HG03025 (cell line): ENCODE results near the gene PI4KA.
"Not testable (repeated sequence)": the region's sequence is repeated elsewhere in the genome, so short reads cannot be mapped to it uniquely, and the experiment has no call there.

Experiments used
- ATAC-seq: cut with Tn5 transposase; IDR thresholded peaks from one replicate; pipeline ENCODE4 v1.9.1; 2021; ENCODE audit warnings: mild to moderate bottlenecking, moderate library complexity; ENCODE audit not compliant: unreplicated experiment, low FRiP score

The PI4KA gene

GRCh38 chr22:20858615-20859416 lies at the start of gene PI4KA, which contains the start of gene SNAP29:
TSS of gene PI4KA (minus strand) at chr22:20858811. CDS start at chr22:20858725, 86 bp downstream.
TSS of gene SNAP29 (plus strand) at chr22:20859007. CDS start at chr22:20859111, 104 bp downstream.
- ATAC-seq: peak; percentile 85

- no peak for ATAC-seq
Observed at GRCh38 chr22:20906387-20906767, 47.8 kb upstream of the PI4KA start.

DNA sequence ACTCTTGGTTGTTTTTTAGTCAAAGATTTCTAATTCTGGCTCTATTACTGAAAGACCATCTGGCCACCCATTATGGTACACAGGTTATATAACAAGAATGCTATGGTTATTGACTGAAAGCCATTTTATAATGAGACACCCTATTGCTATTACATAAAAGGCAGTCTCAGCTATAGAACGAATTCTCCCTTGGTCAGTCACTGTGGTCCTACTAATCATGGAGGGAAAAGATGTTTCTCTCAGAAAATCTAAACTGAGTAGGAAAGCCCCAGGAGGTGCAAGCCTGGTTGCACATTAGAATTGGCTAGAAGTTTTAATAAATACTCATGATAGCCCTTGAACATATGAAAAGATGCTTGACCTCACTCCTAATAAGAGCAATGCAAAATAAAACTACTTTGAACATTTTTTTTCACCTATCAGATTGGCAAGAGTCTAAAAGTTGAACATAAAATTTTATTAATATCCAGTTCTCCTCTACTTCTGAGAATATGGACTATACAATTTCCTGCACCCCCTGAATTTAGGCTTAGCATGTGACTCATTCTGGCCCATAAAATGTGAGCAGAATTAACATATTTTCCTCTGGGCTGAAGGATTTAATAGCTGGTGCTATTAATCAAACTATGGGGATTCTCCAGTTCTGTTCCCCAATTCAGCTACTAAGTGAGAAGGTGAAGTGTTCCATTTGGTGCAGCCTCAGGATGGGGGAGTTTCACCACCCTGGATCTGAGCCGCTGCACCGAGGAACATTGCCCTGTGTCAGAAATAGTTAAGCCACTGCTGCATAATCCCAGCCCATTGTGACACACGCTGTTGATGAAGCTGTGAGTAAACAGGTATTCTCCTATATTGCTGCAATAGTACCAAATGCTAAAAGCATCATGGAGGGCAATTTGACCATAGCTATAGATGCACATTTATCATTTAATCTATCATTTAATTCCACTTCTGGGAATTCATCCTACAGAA lies 47.1 kb upstream of the PI4KA start:
- no peak for ATAC-seq

GRCh38 chr22:20904980-20905355 lies 46.4 kb upstream of the PI4KA start:
- ATAC-seq: no peak

DNA sequence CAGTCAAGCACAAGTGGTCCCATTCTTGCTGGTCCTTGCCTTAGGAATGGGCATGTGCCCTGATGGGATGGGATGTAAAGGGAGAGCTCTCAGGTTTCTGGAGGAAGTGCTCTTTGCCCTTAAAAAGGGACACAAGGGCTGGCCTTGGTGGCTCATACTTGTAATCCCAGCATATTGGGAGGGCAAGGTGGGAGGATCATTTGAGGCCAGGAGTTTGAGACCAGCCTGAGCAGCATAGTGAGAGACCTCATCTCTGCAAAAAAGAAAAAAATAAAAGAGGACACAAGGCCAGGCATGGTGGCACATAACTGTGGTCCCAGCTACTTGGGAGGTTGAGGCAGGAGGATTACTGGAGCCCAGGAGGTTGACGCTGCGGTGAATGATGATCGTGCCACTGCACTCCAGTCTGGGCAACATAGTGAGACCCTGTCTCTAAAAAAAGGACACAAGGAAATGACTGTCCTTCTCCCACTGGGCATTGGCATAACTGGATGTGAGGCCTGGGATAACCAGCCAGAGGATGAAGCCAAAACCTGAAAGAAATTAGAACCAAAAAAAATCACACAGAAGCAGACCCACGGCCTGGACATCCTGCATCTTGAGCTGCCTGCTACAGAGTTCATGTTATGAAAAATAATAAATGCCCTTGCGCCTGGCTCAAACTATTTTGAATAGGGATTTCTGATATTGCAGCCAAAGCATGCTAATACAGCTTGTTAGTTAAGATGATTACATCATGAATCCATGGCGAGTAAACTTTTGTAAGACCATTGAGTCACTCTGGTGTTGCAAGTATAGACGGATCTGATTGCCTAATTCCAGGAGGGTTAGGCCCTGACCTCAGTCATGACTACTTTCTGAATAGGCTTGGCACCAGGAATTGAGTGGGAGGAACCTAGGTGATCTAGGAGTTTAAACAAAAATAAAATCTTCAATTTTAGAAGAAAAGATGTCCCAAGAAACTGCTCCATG lies 45.7 kb upstream of the PI4KA start:
- no peak for ATAC-seq

GRCh38 chr22:20903093-20903492 lies 44.5 kb upstream of the PI4KA start:
- ATAC-seq: no peak

- ATAC-seq: not testable (repeated sequence)
Observed at GRCh38 chr22:20901093-20902033, 42.8 kb upstream of the PI4KA start.

DNA sequence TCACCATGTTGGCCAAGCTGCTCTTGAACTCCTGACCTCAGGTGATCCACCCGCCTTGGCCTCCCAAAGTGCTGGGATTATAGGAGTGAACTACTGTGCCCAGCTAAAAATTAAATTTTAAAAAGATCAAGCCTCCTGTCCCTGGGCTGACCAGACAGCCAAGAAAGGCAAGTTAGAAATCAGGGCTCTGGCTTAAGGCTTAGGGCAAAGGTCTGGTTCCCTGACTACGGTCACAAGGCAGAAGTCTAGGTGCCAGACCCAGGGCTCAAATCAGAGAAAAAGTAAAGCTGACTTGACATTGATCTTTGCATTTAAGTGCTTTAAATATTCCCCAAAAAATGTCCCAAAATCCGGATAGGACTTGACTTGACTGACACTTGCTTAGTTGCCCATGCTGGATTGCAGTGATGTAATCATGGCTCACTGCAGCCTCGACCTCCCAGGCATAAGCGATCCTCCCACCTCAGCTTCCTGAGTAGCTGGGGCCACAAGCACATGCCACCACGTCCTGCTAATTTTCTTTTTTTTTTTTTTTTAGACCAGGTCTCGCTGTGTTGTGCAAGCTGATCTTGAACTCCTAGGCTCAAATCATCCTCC lies 41.3 kb upstream of the PI4KA start:
- no peak for ATAC-seq

GRCh38 chr22:20897737-20898136 lies 39.1 kb upstream of the PI4KA start:
- not testable (repeated sequence) for ATAC-seq

GRCh38 chr22:20890975-20891374 lies 32.4 kb upstream of the PI4KA start:
- ATAC-seq: no peak

DNA sequence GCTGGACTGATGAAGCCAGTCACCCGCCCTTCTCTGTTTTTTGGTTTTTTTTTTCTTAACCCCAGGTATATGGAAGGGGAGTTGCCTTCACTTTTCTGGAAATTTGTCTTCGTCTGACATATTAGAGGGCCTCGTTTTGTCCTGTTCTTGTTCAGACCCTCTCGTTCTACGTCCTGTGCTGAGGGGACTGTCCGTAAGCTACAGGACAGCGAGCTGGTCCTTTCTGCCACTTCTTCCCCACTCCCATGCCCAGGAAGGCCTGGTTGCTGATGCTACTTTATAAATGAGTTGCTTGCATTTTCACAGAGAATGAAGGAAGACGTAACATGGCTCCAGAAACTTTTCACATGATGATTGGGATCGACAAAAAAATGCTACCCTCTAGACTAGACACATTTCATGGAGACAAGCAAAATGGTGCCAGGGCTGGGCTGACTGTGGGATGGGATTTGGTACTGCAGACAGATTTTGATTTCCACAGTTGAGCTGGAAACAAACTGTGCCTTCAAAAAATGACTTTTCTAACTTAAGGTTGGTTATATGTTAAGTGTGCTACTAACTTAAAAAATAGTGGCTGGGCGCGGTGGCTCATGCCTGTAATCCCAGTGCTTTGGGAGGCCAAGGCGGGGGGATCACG lies 31.4 kb upstream of the PI4KA start:
- ATAC-seq: no peak

DNA sequence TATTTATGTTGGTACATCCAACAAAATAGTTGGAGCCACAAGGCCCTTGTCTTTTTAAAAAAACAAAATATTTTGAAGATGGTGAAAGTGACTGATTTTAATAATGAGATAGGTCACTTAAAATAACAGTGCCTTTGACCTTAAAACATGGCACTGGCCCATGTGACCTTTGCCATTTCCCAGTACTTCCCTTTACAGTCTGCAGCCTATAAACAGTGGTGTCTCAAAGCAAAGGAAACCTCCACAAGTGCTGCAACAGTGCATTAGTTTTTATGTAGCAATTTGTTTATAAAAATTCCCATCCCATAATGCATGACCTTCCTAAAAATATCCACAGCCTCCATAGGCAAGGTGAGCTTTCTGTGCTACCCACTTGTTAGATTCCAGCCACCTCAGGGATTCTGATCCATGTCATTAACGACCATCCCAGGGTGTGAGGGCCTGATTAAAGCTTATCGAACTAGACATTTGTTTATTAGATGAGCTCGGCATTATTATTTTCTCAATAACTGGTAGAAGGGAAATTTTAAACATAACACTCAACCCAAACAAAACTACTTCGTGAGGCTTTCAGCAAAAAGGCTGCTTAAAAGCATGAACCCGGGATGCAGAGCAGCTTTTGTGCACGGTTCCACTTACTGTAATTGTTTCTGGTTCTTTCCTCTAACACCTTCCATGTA lies 30.6 kb upstream of the PI4KA start:
- ATAC-seq: no peak

- no peak for ATAC-seq
Observed at GRCh38 chr22:20887375-20887774, 28.8 kb upstream of the PI4KA start.

DNA sequence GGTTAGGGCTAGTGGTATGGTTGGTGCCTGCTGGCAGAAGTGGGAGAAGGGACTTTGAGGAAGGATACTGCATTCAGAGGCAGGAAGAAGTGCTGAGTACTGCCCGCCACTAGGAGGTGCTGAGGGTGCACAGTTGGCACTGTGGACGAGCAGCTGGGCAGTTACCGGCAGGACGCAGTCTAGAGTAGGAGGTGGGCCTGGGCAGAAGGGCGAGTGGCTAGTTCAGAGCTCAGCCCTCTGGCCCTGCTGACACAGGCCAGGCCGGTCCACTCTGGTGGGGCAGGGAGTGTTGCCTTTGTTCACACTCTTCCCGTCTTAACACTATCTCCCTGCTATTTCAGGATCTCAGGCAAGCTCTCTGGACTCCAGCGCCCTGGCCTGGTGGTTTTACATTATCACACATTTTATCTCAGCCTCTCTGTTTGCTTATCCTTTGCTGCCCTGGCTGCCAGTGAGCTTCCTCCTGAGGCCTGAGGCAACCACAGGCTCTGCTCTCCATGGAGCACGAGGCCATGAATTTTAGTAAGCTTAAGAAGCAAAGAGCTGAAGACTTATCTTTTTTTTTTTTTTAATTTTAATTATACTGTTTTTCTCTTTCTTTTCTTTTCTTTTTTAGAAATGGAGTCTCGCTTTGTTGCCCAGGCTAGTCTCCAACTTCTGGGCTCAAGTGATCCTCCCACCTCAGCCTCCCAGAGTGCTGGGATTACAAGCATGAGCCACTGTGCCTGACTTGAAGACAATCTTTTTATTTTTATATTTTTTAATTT lies 27.1 kb upstream of the PI4KA start:
- no peak for ATAC-seq

GRCh38 chr22:20885017-20885556 lies 26.5 kb upstream of the PI4KA start:
- ATAC-seq: no peak

GRCh38 chr22:20884454-20884853 lies 25.8 kb upstream of the PI4KA start:
- no peak for ATAC-seq

DNA sequence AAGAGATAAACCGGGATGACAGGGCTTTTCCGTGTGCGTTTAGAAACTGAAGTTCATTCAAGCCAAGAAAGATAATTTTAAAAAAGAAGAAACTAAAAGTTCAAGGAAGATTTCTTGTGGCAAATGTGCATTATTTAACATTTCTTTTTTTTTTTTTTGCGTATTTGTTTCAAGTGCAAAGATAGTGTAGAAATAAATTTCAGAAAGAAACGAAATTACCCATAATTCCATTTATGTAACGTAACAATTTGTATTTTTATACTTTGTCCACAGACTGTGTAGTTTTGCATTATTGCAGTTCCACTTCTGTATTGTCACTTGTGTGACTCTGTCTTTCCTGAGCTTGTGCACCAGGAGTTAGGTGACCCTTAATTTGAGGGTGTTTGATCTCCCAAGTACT lies 24.2 kb upstream of the PI4KA start:
- ATAC-seq: no peak
